GM12865 (cell line): ENCODE data around the gene BMP6.

Experiments
- DNase-seq: peaks from one replicate; pipeline ENCODE4 v3.0.0; 2010; ENCODE audit warnings: low read depth
- H3K4me3 ChIP-seq: 2 replicates; pipeline ENCODE4 v1.5.1; 2011; ENCODE audit warnings: mild to moderate bottlenecking, low read depth, low read length, control low read depth
- TF ChIP-seq, protein P1 (sequence below): IDR thresholded peaks from 2 replicates; pipeline ENCODE4 v1.5.1; 2011; ENCODE audit warnings: low read length, control low read depth, low read depth, inconsistent platforms; ENCODE audit not compliant: insufficient read depth; ENCODE audit errors: missing control alignments

BMP6 gene

DNA sequence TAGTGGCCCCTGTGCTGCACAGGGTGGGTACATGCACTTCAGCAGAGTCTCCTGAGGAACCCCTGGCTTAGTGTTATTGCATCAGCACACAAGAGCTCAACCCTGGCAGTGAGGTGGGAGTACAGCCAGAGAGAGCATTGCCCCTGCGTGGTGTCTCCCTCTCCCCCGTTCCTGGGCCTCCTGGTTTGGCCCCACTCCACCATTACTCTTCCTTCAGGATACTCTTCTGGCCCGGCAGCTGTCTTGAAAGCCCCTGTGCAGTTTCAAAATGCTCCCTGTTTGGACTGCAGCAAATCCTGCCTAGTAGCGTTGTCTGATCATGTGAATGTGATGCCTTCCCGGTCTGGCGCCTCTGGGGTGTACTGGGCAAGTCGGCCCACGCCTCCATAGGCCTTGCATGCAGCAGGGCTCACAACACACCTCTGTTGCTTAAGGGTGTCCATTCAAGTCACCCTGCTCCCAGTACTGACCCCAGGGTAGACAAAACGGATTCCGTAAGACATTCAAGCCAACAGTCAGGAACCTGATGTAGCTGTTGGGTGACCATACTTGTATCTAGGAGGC is 152.6 kb downstream of the BMP6 start:
- H3K4me3 ChIP-seq, result no peak overlapping the region
- TF ChIP-seq, protein P1, sequence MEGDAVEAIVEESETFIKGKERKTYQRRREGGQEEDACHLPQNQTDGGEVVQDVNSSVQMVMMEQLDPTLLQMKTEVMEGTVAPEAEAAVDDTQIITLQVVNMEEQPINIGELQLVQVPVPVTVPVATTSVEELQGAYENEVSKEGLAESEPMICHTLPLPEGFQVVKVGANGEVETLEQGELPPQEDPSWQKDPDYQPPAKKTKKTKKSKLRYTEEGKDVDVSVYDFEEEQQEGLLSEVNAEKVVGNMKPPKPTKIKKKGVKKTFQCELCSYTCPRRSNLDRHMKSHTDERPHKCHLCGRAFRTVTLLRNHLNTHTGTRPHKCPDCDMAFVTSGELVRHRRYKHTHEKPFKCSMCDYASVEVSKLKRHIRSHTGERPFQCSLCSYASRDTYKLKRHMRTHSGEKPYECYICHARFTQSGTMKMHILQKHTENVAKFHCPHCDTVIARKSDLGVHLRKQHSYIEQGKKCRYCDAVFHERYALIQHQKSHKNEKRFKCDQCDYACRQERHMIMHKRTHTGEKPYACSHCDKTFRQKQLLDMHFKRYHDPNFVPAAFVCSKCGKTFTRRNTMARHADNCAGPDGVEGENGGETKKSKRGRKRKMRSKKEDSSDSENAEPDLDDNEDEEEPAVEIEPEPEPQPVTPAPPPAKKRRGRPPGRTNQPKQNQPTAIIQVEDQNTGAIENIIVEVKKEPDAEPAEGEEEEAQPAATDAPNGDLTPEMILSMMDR, result no peak
- no peak for DNase-seq

DNA sequence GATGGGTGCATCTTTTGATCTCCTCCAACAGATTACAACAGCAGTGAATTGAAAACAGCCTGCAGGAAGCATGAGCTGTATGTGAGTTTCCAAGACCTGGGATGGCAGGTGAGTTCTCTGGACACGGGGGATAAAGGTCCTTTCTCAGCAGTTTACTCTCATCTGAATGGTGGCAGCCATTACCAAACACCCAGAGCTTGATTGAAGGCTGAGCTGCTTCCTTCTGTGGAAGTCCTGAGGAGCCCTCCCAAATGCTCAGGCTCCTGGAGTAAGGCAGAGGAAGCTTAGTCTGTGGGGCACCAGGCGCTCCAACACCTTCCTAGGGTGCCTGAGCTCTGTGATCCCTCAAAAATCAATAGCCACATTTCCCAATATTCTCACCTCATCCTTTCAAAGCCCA is 153.1 kb downstream of the BMP6 start:
- TF ChIP-seq, protein P1, result no peak
- H3K4me3 ChIP-seq, result no peak overlapping the region
- no peak for DNase-seq

DNA sequence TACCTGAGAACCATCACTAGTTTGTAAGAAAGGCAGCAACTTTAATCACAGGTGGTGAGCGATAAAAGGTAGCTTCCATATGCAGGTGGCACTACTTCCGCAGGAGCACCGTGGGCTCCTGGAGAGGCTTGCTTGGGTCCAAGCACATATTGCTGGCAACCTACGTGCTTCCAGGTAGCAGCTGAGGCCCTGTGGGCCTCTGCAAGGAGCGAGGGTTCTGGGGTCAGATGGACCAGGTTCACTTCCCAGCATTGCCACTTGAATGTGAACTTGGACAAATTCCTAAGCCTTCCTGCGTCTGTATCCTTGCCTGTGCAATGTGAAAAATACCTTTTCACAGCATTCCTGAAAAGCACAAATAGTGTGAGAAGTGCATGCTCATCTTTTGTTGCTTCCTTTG is 153.7 kb downstream of the BMP6 start:
- no peak for DNase-seq
- TF ChIP-seq, protein P1, result no peak
- H3K4me3 ChIP-seq, result no peak overlapping the region

DNA sequence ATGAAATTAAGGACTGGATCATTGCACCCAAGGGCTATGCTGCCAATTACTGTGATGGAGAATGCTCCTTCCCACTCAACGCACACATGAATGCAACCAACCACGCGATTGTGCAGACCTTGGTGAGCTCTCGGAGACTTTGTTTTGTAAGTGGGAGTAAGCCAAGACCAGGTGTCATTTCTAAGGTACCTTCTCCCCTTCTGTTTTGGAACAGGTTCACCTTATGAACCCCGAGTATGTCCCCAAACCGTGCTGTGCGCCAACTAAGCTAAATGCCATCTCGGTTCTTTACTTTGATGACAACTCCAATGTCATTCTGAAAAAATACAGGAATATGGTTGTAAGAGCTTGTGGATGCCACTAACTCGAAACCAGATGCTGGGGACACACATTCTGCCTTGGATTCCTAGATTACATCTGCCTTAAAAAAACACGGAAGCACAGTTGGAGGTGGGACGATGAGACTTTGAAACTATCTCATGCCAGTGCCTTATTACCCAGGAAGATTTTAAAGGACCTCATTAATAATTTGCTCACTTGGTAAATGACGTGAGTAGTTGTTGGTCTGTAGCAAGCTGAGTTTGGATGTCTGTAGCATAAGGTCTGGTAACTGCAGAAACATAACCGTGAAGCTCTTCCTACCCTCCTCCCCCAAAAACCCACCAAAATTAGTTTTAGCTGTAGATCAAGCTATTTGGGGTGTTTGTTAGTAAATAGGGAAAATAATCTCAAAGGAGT is 154.2 kb downstream of the BMP6 start:
- TF ChIP-seq, protein P1, result no peak
- H3K4me3 ChIP-seq, result no peak overlapping the region
- no peak for DNase-seq

DNA sequence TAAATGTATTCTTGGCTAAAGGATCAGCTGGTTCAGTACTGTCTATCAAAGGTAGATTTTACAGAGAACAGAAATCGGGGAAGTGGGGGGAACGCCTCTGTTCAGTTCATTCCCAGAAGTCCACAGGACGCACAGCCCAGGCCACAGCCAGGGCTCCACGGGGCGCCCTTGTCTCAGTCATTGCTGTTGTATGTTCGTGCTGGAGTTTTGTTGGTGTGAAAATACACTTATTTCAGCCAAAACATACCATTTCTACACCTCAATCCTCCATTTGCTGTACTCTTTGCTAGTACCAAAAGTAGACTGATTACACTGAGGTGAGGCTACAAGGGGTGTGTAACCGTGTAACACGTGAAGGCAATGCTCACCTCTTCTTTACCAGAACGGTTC is 154.8 kb downstream of the BMP6 start:
- no peak for DNase-seq
- H3K4me3 ChIP-seq, result no peak overlapping the region
- TF ChIP-seq, protein P1, result no peak

DNA sequence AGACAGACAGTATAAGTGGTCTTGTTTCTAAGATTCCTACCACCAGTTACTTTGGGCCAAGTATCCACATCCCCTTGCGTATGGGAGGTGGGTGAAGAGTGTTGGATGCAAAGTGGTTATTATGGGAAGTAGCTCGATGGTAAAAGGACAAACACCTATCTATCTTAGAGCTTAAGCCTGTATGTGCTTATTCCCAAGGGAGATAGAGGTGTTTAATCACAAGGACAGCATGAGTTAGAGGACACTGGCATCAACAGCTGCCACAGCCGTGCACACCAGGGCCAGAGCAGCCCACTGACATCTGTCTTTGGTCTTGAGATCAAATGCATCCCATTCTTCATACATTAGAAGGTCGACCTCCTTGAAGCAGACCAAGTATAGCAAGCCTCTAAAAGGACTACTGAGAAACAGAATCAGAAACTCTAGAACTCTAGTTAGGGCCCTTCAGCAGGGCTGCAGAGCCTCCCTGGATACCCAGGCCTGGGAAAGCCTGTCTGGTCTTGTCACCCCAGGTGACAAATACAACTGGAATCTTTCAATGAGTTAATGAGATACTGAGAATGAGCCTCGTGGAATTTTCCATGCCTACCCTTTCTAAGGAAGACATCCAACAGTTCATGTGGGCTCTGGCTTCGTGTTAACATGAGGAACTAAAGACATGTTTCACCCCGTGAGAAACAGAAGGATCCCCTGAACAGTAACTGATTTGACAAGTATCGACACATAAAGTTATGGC is 156.0 kb downstream of the BMP6 start:
- no peak for DNase-seq
- no peak overlapping the region for H3K4me3 ChIP-seq
- TF ChIP-seq, protein P1, result no peak
